ENCODE data around the gene FRMPD4. TPM values are rescaled to one million over a fixed set of nuclear protein-coding genes. Genes with fewer than 3 reads are reported as not detected.

Gene FRMPD4
- total and polyA plus RNA-seq, 2 donors (not counting 3 experiments of a cell fraction or from before 2014, with no cell fraction given), result not detected

GRCh38 chrX:12309040-12309743, 170.9 kb downstream of the FRMPD4 start:
- intact Hi-C loops (cut with micrococcal nuclease) (no loop called here), dilution Hi-C loops (cut with MboI; ENCODE audit: extremely low pct_ligation_motif_present, low sequenced_read_pairs) (no loop called here)
- no peak for DNase-seq (ENCODE audit: low read depth, low spot score)
- Histone ChIP-seq H3K27me3 (ENCODE audit: control insufficient read depth in 2 of 2, insufficient read depth in 2 of 2, low read length in 2 of 2) (no peaks in the 10 kb centered on the region), H3K4me1 (ENCODE audit: control insufficient read depth, extremely low read depth, insufficient read depth, low read length) (no peaks in the 10 kb centered on the region), H3K27ac (ENCODE audit: insufficient read depth, low read depth, low read length) (no peak overlapping the region), H3K9me3 (replicated peaks; ENCODE audit: control insufficient read depth, insufficient read depth, low read length) (no peaks in the 10 kb centered on the region), H3K4me2 (ENCODE audit: insufficient read depth, low read length) (no peak overlapping the region), H2AFZ (ENCODE audit: low read depth, low read length) (no peak overlapping the region), H3K9ac (replicated peaks; ENCODE audit: extremely low read depth, insufficient read depth, low read length) (no peak overlapping the region), H3K4me3 (replicated peaks in 1 of 3; ENCODE audit: insufficient read depth in 1 of 3, low read depth in 1 of 3, low read length in 3 of 3) (no peak overlapping the region), H3K9me1 (replicated peaks; ENCODE audit: control insufficient read depth, extremely low read depth, insufficient read depth, low read length) (no peaks in the 10 kb centered on the region), H3K79me2 (ENCODE audit: control insufficient read depth, insufficient read depth, low read length) (no peaks in the 10 kb centered on the region), H4K20me1 (replicated peaks; ENCODE audit: control insufficient read depth, extremely low read depth, insufficient read depth, low read length) (no peaks in the 10 kb centered on the region), H3K36me3 (ENCODE audit: control insufficient read depth in 2 of 2, extremely low read depth in 1 of 2, insufficient read depth in 2 of 2, low read length in 2 of 2) (no peaks in the 10 kb centered on the region)
- CTCF ChIA-PET, result no interaction called here
- POLR2A ChIA-PET, result no interaction called here
- FAIRE-seq, result no peak
- no peak for TF ChIP-seq GATA2 (IDR thresholded peaks at IDR 0.05; ENCODE audit: insufficient read depth, insufficient read length, low read depth, low read length)
- TF ChIP-seq MAX (IDR thresholded peaks at IDR 0.05; ENCODE audit: insufficient read depth, insufficient read length), result no peak
- TF ChIP-seq MYC (IDR thresholded peaks at IDR 0.05; ENCODE audit: low read depth, low read length), result no peak
- TF ChIP-seq POLR2AphosphoS5 (IDR thresholded peaks at IDR 0.05; ENCODE audit: insufficient read depth, low read depth, low read length), result no peak
- TF ChIP-seq JUN (IDR thresholded peaks at IDR 0.05; ENCODE audit: borderline replicate concordance, insufficient read depth, insufficient read length, low read depth), result no peak
- TF ChIP-seq EZH2 (IDR thresholded peaks at IDR 0.05; ENCODE audit: borderline replicate concordance, low read depth, low read length, severe bottlenecking), result no peak
- no peak for TF ChIP-seq CTCF (IDR thresholded peaks at IDR 0.05; ENCODE audit: extremely low read depth in 1 of 2, insufficient read depth in 1 of 2, low read depth in 1 of 2, low read length in 2 of 2)
- TF ChIP-seq FOS (IDR thresholded peaks at IDR 0.05; ENCODE audit: borderline replicate concordance, insufficient read depth, low read length), result no peak
- TF ChIP-seq POLR2A (IDR thresholded peaks at IDR 0.05; ENCODE audit: low read depth, low read length), result no peak
- no TSS peak for BruUV-seq (replicated peaks)
